ENCODE results near the gene KAT2B. TPM values are rescaled to one million over a fixed set of nuclear protein-coding genes. Genes with fewer than 3 reads are reported as not detected.

The KAT2B gene
- polyA plus RNA-seq, 4 donors = 20.9 to 29.7 (median 23.7) TPM

DNA sequence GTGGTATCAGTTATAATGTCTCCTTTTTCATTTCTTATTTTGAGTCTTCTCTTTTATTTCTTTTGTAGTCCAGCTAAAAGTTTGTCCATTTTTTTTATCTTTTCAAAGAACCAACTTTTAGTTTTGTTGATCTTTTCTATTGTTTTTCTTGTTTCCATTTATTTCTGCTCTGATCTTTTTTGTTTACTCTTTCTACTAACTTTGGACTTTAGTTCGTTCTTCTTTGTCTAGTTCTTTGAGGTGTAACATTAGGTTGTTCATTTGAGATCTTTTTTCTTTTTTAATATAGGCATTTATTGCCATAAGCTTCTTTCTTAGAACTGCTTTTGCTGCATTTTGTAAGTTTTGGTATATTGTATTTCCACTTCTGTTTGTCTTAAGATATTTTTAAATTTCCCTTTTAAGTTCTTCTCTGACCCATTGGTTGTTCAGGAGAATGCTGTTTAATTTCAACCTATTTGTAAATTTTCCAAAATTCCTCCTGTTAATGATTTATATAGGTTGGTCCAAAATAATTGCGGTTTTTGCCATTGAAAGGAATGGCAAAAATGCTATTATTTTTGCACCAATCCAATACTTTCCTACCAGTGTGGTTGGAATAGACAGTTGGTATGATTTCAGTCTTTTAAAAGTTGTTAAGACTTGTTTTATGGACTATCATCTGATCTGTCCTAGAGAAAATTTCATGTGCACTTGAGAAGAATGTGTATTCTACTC is 51.2 kb downstream of the KAT2B start:
- no peak for DNase-seq (ENCODE audit: low read depth in 4 of 4, low spot score in 3 of 4)

DNA sequence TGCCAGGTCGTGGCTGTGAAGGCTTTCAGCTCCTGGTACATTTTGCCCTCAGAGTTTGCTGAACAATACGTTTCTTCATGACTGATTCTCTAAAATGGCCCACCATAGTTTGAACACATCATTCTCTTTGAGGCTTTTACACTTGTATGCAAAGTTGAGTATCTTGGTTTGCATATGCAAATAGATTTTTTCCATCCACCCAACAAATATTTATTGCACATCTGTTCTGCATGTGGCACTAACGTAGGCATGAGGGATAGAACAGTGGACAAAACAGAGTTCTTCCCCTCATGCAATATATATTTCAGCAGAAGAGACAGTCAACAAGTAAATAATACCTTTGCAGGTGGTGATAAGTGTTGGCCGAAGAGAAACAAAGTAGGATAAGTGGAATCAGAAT is 55.2 kb downstream of the KAT2B start:
- no peak for DNase-seq (ENCODE audit: low read depth in 4 of 4, low spot score in 3 of 4)

DNA sequence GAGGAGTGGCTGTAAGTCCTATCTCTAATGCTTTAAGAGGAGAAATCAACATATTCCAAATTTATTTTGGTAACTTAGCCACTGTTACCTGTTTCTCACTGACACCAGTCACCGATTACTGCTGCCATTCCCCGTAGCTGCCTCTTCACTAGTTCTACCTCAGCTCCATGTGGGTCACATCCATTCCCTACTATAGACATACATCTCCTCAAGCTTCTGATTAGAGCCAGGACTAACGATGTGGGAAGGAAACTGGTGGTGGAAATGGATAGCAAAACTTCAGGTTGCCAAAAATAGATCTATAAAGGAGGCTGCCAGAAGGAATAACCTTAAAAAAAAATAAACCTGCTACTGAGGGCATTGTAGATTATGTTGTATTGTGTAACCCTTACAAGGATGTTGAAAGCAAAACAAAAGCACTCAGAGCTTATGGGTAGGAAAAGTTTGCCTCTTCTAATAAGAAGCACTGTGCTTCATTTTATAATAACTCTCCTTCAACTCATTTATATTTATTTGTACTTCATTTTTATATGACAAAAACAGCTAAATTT is 56.0 kb downstream of the KAT2B start:
- DNase-seq (ENCODE audit: low read depth in 4 of 4, low spot score in 3 of 4) = no peak

DNA sequence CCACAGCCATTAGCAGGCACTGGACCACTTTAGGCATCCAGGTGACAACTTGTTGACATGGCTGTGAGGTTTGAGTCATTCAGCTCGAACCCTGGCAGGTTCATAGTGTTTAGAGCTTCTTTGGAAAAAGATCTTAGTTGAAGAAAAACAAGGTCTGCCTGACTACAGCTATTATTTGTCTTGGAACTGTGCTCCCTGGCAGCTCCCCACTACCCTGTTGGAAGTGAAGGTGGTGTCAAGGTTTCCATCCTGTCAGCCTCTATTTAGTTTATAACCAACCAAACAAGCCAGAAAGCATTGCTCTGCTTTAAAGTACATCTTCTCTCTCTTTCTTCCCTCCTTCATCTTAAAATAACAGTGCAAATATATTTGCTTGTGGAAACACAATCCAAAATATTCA is 56.8 kb downstream of the KAT2B start:
- DNase-seq (ENCODE audit: low read depth in 4 of 4, low spot score in 3 of 4) = no peak

DNA sequence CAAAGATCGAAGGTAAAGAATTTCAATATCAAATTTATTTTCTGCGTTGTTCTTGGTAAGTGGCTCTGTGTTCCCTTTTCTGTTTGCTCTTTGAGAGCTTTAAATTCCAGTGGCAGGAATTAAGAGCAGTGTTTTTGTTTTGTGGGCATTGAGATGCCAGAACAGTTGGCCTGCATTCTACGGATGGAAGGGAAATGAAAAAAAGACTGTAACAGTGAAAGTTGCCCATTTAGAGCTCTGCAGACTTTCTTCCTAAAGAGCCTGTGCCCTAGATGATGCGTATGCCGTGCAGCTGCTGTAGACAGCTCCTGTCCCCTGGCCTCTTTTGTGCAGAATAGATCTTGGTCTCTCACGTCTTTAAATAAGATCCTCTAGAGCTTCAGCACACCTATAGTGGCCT is 58.8 kb downstream of the KAT2B start:
- DNase-seq (ENCODE audit: low read depth in 4 of 4, low spot score in 3 of 4) = no peak

DNA sequence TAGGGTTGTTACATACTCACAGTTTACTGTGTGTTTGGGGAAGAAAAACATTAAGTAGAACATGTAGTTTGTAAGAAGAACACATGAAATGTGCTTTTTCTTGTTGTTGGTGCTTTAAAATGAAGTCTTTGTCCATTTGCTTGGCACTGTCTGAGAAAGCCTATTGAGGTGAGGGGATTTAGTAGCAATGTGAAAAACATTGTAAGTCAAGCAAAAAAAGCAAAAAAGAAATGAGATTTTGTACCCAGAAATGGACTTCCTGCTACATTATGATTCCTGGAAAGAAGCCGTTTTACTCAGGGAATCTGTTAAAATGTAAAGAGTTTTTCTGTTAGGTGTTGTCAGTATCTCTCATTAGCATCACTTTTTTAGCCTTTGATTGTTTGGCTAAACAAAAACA is 59.9 kb downstream of the KAT2B start:
- no peak for DNase-seq (ENCODE audit: low read depth in 4 of 4, low spot score in 3 of 4)

DNA sequence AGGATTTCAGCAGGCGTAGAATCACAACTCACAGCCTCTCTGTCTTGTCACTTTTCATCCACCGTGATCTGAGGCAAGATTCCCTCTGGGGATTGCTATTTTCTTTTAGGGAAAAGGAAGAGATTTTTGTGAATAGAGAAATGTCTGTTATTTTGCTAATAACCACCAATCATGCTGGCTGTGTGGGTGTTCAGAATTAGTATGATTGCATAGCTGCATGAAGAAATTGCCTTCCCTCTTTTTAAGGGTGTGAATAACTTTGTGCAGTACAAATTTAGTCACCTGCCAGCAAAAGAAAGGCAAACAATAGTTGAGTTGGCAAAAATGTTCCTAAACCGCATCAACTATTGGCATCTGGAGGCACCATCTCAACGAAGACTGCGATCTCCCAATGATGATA is 60.8 kb downstream of the KAT2B start:
- DNase-seq (ENCODE audit: low read depth in 4 of 4, low spot score in 3 of 4) = no peak

DNA sequence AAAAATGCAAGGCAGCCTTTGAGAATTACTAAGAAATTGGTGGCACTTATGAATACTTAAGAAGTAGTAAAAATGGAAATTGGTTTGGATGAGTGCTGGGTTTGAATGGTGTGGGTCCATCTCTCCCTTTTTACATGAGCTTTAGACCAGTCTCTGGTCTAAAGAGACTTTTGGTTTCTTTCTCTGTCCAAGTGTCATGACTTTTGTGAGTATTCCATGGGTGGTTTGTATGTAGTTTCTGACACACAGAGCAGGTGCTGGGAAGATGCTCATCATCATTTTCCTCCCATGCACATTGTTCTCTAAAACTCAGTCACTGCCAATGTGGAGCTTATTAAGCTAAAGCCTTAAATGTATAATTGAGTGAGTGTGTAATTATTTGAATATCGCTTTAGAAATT is 63.5 kb downstream of the KAT2B start:
- no peak for DNase-seq (ENCODE audit: low read depth in 4 of 4, low spot score in 3 of 4)

DNA sequence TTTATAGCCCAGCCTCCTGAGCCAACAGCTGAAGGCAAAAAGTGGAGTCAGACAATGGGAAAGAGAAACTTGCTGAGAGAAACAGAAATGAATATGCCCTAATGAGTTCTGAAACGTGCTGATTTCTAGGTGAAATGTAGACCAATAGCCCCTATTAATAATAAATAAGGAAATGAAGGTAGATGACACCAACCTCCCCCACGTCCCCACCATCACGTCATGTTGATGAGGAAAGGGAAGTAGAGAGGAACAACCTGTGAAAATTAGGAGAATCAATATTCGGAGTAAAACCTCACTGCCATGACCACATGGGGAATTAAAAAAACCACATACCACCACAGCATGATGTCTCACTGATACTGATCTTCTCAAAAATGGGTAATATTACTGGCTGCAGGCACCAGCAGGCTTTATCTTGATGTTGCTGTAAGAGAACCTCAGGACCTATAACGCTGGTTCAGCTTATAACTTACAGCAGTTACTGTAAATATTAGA is 64.0 kb downstream of the KAT2B start:
- no peak for DNase-seq (ENCODE audit: low read depth in 4 of 4, low spot score in 3 of 4)

DNA sequence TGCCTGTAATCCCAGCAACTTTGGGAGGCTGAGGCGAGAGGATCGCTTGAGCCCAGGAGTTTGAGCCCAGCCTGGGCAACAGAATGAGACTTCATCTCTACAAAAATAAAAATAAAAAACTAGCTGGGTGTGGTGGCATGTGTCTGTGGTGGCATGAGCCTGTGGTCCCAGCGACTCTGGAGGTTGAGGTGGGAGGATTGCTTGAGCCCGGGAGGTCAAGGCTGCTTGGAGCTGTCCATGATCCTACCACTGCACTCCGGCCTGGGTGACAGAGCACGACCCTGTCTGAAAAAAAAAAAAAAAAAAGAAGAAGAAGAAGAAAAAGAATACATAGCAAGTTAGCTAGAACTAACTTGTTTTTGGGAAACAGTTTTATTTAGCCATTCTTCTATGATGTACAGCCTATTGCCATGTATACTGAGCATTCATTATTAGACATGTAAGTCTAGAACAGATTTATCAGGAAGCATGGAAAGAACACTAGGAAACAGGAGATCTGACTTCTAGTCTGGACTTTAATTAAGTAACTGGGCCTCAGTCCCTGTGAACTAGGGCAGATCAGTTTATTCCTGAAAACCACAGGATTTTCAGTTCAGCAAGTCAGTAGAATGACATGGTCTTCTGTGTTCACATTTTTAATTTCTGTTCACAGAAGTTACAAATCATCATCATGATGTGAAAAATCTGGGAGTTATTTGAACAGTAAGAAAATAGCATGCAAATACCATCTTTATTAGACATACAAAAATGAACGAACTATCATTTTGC is 65.5 kb downstream of the KAT2B start:
- DNase-seq (ENCODE audit: low read depth in 4 of 4, low spot score in 3 of 4) = no peak

DNA sequence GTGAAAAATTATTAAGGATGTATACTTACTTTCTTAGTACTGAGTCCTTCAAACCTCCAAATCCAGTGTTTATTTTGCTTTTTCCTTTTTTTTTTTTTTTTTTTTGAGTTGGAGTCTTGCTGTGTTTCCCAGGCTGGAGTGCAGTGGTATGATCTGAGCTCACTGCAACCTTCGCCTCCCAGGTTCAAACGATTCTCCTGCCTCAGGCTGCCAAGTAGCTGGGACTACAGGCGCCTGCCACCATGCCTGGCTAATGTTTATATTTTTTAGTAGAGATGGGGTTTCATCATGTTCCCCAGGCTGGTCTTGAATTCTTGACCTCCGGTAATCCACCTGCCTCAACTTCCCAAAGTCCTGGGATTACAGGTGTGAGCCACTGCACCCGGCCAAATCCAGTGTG is 67.5 kb downstream of the KAT2B start:
- DNase-seq (ENCODE audit: low read depth in 4 of 4, low spot score in 3 of 4) = no peak

DNA sequence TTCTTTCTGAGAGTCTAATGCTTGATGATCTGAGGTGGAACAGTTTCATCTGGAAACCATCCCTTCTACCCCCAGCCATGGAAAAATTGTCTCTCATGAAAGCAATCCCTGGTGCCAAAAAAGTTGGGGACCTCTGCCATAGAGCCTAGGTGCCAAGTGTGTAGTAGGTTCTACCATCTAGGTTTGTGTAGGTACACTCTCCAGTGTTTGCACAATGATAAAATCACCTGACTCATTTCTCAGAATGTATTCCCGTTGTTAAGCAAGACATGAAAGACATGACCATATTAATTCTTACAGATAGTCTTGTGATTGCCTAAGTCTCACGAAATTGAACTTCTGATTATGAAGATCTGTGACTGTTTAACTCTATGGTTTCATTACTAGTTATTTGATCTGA is 68.6 kb downstream of the KAT2B start:
- DNase-seq (ENCODE audit: low read depth in 4 of 4, low spot score in 3 of 4) = no peak

DNA sequence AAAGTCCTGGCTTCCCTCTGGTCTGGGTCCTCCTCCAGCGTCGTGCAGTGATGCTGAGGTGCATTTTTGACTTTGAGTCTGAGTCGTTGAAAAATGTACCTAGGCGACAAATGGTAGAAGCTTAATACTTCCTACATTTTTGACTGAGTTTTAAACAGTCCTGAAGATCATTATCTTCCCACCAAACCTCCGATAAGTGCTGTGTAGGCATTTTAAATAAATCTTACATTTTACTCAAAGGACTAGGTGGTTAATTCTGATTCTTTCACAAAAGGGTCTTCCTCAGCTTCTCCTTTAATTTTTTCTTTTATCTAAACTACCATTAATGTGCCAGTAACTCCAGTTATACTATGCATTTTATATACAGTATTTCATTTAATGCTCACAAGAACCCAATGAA is 70.6 kb downstream of the KAT2B start:
- no peak for DNase-seq (ENCODE audit: low read depth in 4 of 4, low spot score in 3 of 4)

DNA sequence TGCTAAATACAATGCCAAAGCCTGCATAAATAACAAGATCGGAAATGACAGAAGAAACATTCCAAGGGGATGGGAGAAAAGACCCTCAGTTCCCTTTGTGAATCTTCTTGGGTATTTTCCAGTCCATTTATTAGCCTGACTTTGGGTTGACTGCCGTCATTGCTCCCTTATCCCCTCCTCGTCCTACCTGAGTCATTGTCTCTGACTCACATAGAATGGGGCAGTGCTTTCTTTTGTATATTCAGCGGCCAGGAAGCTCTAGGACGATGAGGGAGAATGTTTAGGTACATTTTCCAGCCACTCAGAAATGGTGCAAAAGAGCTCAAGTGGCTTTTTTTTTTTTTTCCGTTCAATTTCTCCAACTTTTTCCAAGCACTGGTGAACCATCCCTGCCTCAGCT is 71.6 kb downstream of the KAT2B start:
- no peak for DNase-seq (ENCODE audit: low read depth in 4 of 4, low spot score in 3 of 4)

DNA sequence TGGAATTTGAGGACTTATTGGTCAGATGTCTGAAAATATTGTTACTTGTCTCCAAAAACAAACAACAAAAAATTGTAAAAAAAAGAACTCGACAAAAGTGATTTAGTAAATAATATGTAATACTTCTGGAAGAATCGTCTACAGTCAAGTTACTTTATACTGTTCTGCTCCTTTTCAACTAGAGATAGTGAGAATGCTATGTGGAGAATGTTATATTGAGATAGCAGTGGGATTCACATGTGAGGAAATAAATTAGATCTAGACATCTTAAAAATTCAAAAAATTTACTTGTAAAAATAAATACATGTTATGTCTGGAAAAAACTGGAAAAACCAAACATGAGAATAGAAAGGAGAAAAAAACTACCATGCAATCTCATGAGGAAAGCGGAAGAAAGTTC is 80.8 kb downstream of the KAT2B start:
- no peak for DNase-seq (ENCODE audit: low read depth in 4 of 4, low spot score in 3 of 4)

DNA sequence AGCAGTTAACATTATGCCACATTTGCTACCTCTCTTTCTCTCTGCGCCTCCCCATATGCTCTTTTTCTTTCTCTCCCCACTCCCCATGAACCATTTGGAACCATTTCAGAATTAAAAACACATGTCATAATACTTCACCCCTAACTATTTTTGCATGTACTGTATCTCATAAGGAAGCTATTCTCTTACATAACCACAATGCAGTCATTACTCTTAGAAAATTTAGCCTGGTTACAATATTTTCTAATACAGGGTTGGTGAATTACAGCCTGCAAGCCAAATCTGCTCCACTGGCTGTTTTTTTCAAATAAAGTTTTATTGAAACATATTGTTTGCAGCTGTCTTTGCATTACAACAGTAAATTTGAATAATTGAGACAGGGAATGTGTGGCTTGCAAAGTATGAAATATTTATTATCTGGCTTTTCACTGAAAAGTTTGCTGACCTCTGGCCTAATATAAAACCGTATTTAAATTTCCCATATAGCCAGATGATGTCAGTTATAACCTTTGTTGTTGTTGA is 82.9 kb downstream of the KAT2B start:
- no peak for DNase-seq (ENCODE audit: low read depth in 4 of 4, low spot score in 3 of 4)

DNA sequence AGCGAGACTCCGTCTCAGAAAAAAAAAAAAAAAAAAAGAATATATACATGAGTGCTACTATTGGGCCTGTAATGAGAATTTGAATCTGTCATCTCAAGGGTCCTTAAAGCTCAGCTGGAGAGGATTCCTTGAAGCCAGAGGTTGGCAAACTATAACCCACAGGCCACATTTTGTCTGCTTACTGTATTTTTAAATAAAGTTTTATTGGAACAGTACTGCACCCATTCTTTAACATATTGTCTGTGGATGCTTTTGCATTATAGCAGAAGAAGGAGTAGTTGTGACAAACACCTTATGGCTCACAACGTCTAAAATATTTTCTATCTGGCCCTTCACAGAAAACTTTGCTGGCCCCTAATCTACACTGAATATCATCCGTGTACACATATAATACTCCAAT is 85.0 kb downstream of the KAT2B start:
- DNase-seq (ENCODE audit: low read depth in 4 of 4, low spot score in 3 of 4) = no peak

DNA sequence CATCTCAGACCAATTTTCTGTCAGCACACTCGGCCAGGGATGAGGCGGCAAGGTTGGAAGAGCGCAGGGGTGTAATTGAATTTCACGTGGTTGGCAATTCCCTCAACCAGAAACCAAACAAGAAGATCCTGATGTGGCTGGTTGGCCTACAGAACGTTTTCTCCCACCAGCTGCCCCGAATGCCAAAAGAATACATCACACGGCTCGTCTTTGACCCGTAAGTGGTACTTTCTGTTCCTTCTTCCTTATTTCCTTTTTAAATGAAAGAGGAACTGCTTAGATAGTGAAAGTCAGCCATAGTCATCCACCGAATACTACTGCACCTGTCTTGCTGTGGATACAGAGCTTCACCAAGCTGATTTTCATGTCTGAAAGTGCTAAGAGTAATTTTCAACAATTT is 85.7 kb downstream of the KAT2B start:
- no peak for DNase-seq (ENCODE audit: low read depth in 4 of 4, low spot score in 3 of 4)

DNA sequence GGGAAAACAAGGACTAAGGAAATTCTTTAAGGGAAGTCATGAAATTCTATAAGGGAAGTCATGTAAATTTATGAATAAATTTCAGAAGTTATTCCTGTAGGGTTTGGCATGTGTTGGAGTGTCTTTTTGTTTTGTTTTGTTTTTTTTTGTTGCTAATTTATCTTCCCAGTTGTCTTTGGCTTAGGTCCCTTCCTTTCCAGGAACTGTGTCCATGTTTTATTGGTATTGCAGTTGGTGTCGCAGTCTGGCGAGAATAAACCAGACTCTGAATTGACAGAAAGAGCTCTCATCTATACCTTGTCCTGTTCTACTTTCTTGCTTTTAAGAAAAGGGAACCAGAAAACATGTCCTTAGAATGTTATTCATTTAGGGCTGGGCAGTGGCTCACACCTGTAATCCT is 88.1 kb downstream of the KAT2B start:
- DNase-seq (ENCODE audit: low read depth in 4 of 4, low spot score in 3 of 4) = no peak

DNA sequence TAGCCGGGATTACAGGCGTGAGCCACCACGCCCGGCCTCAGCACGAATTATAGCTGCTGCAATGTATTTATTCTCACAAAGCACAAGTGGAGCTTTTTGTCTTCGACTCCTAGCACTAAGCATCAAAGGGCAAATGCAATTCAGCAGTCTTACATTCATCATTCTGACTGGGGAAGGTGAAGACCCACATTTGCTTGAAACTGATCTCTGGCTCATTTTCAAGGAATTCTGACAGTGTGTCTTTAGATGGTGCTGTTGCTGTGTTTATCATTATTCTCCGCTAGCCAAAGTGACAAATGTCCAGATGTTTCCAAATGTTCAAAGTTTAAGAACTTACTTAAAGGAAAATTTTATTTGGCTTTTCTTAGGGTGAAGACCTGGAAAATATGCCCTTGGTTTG is 89.9 kb downstream of the KAT2B start:
- peak in 2 of 4 donors; percentile 26 to 47 for DNase-seq (ENCODE audit: low read depth in 4 of 4, low spot score in 3 of 4)

DNA sequence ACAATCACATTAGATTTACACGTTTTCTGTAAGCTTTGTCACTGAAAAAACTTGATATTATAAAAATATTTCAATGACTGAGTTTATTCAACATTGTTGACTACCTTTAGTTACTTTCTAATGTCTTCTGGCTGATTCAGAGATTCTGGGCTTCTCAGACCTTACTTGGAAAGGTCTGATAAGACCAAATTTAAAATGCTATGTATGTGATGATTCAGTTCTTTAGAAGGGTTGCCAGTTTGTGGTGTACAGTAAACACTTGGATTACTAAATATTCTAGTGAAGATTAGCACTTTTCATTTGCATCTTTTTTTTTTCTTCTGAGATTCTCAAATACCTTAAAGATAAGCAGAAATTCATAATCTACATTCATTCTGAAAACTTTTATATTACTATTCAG is 96.0 kb downstream of the KAT2B start:
- DNase-seq (ENCODE audit: low read depth in 4 of 4, low spot score in 3 of 4) = no peak

DNA sequence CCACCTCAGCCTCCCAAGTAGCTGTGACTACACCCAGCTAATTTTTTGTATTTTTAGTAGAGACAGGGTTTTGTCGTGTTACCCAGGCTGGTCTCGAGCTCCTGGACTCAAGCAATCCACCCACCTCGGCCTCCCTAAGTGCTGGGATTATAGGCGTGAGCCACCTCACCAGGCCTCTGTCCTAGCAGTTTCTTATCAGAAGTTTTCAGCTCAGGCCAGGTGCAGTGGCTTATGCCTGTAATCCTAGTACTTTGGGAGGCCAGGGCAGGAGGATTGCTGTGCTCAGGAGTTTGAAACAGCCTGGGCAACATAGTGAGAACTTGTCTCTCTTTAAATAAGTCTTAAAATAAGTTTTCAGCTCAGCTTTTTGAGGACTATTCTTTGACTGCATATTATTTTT is 97.4 kb downstream of the KAT2B start:
- no peak for DNase-seq (ENCODE audit: low read depth in 4 of 4, low spot score in 3 of 4)
